Liver (tissue), 9 donors: ENCODE measurements around the gene CCER1. TPM values are rescaled to one million over a fixed set of nuclear protein-coding genes. Genes with fewer than 3 reads are reported as not detected.

Source experiments
- DNase-seq: peaks from one replicate; pipeline ENCODE4 v3.0.0-alpha.2; 2017; ENCODE audit warnings: low spot score
- H3K27ac ChIP-seq, 2 donors: one replicate each; pipeline ENCODE4 v1.7.0; 2013; ENCODE audit warnings: inconsistent platforms in 2 of 2, low read length in 2 of 2, control low read depth in 1 of 2, low read depth in 1 of 2, mild to moderate bottlenecking in 1 of 2
- H3K27me3 ChIP-seq, 4 donors: one replicate each; pipeline versions ENCODE4 v1.6.1 to v1.7.0; 2013; ENCODE audit warnings: low read length in 3 of 4, inconsistent platforms in 1 of 4, mild to moderate bottlenecking in 1 of 4, moderate library complexity in 1 of 4; ENCODE audit not compliant: control insufficient read depth in 4 of 4, insufficient read depth in 4 of 4
- H3K36me3 ChIP-seq, 4 donors: one replicate each; pipeline versions ENCODE4 v1.6.1 to v1.7.0; 2013; ENCODE audit warnings: low read length in 3 of 4, mild to moderate bottlenecking in 3 of 4, low read depth in 1 of 4, moderate library complexity in 1 of 4; ENCODE audit not compliant: control insufficient read depth in 4 of 4, insufficient read depth in 3 of 4
- H3K4me1 ChIP-seq, 4 donors: one replicate each; pipeline versions ENCODE4 v1.6.1 to v1.7.0; 2013; ENCODE audit warnings: low read length in 3 of 4, mild to moderate bottlenecking in 3 of 4, moderate library complexity in 1 of 4; ENCODE audit not compliant: control insufficient read depth in 4 of 4, insufficient read depth in 4 of 4
- H3K4me3 ChIP-seq, 3 donors: one replicate each; pipeline versions ENCODE4 v1.6.1 to v1.7.0; 2013; ENCODE audit warnings: low read length in 3 of 3, control low read depth in 1 of 3, low read depth in 1 of 3, mild to moderate bottlenecking in 1 of 3
- H3K9ac ChIP-seq, 2 donors: one replicate each; pipeline ENCODE4 v1.7.0; 2013; ENCODE audit warnings: low read length in 2 of 2, mild to moderate bottlenecking in 2 of 2, moderate library complexity in 2 of 2, control low read depth in 1 of 2, low read depth in 1 of 2
- H3K9me3 ChIP-seq, 4 donors: one replicate each; pipeline versions ENCODE4 v1.6.1 to v1.7.0; 2013; ENCODE audit warnings: low read length in 3 of 4; ENCODE audit not compliant: control insufficient read depth in 4 of 4
- ATF3 ChIP-seq: IDR thresholded peaks from 2 replicates; pipeline ENCODE4 v1.6.1; 2016; ENCODE audit warnings: antibody characterized with exemption
- CTCF ChIP-seq: fragments of 150-350 bp; IDR thresholded peaks from 2 replicates; pipeline ENCODE4 v1.5.1; 2017; ENCODE audit warnings: improper control_type of control experiment, low read depth, low read length; ENCODE audit not compliant: missing input control
- EGR1 ChIP-seq, 2 donors: IDR thresholded peaks; 2 replicates each; pipeline ENCODE4 v1.6.1; 2016 to 2018; ENCODE audit warnings: antibody characterized with exemption in 2 of 2, low read depth in 2 of 2
- FOXA1 ChIP-seq: IDR thresholded peaks from 2 replicates; pipeline ENCODE4 v1.6.1; 2016; ENCODE audit warnings: antibody characterized with exemption
- FOXA2 ChIP-seq: IDR thresholded peaks from 2 replicates; pipeline ENCODE4 v1.6.1; 2016; ENCODE audit warnings: antibody characterized with exemption
- GABPA ChIP-seq, 2 donors: IDR thresholded peaks in 1 of 2; conservative IDR thresholded peaks in 1 of 2; 2 replicates each; pipeline ENCODE4 v1.6.1; 2016; ENCODE audit warnings: antibody characterized with exemption in 2 of 2, mild to moderate bottlenecking in 1 of 2, moderate library complexity in 1 of 2
- JUND ChIP-seq, 2 donors: IDR thresholded peaks; 2 replicates each; pipeline ENCODE4 v1.6.1; 2016; ENCODE audit warnings: antibody characterized with exemption in 2 of 2
- MAX ChIP-seq: IDR thresholded peaks from 2 replicates; pipeline ENCODE4 v1.6.1; 2016; ENCODE audit warnings: antibody characterized with exemption
- NR2F2 ChIP-seq: IDR thresholded peaks from 2 replicates; pipeline ENCODE4 v1.6.1; 2016; ENCODE audit warnings: antibody characterized with exemption
- RAD21 ChIP-seq, 2 donors: IDR thresholded peaks; 2 replicates each; pipeline ENCODE4 v1.6.1; 2016; ENCODE audit warnings: antibody characterized with exemption in 2 of 2, mild to moderate bottlenecking in 2 of 2
- RXRA ChIP-seq, 2 donors: IDR thresholded peaks; 2 replicates each; pipeline ENCODE4 v1.6.1; 2017 to 2018; ENCODE audit warnings: antibody characterized with exemption in 2 of 2, mild to moderate bottlenecking in 1 of 2
- SP1 ChIP-seq: IDR thresholded peaks from 2 replicates; pipeline ENCODE4 v1.6.1; 2018; ENCODE audit warnings: antibody characterized with exemption, mild to moderate bottlenecking
- TAF1 ChIP-seq: conservative IDR thresholded peaks from 2 replicates; pipeline ENCODE4 v1.6.1; 2016; ENCODE audit warnings: antibody characterized with exemption, mild to moderate bottlenecking
- YY1 ChIP-seq: IDR thresholded peaks from 2 replicates; pipeline ENCODE4 v1.6.1; 2016; ENCODE audit warnings: antibody characterized with exemption, mild to moderate bottlenecking
- ZBTB33 ChIP-seq: IDR thresholded peaks from 2 replicates; pipeline ENCODE4 v1.6.1; 2016; ENCODE audit warnings: antibody characterized with exemption
- WGBS: extraction: QIAGEN DNeasy Blood & Tissue Kit; methylation state at CpG from one replicate; pipeline ENCODE4 v1.1.7; 2013; 5-methylcytosine and 5-hydroxymethylcytosine counted together
- polyA plus RNA-seq, 2 donors: library from polyadenylated mRNA; stranded (reverse) in 1 of 2; unstranded in 1 of 2; fragments of 200-250 nt in 1 of 2; fragments of >200 nt in 1 of 2; fragmentation: Nextera tagmentation in 1 of 2; extraction: Ambion mirVana in 1 of 2; gene quantifications; one replicate each; pipeline versions ENCODE4 v1.2.1 to v1.2.3, GENCODE V29; 2013 to 2015
- total RNA-seq, 2 donors: library from RNA; depleted of rRNA; stranded (reverse); fragments of >200 nt; gene quantifications; one replicate each; pipeline ENCODE4 v1.2.3, GENCODE V29; 2014
- donor health status: healthy.
- donor health status: healthy.
- donor health status: healthy.
- donor health status: healthy.
- donor health status: healthy.

CCER1 gene
- total and polyA plus RNA-seq, 4 donors = not detected

- TF ChIP-seq SP1 = no peak
- no peak for TF ChIP-seq RXRA (IDR thresholded peaks at IDR 0.05)
- no peak for TF ChIP-seq NR2F2
- no peak overlapping the region for H3K4me3 ChIP-seq
- H3K4me1 ChIP-seq = no peaks in the 10 kb centered on the region
- H3K36me3 ChIP-seq = no peaks in the 10 kb centered on the region
- 87% methylated on average over 3 of the region's 3 CpGs for WGBS
- H3K9me3 ChIP-seq = no peaks in the 10 kb centered on the region
- no peak for DNase-seq
- H3K27ac ChIP-seq = no peak overlapping the region
- no peaks in the 10 kb centered on the region for H3K27me3 ChIP-seq
- no peak overlapping the region for H3K9ac ChIP-seq
These were observed 24.0 kb upstream of the CCER1 start for GRCh38 chr12:90979019-90979418.

- H3K27ac ChIP-seq = no peak overlapping the region
- DNase-seq = no peak
- no peak overlapping the region for H3K9ac ChIP-seq
- 45% methylated on average over 1 of the region's 1 CpG for WGBS
- no peaks in the 10 kb centered on the region for H3K27me3 ChIP-seq
- H3K4me3 ChIP-seq = no peak overlapping the region
- no peak for TF ChIP-seq ZBTB33
- peak; percentile 76 to 79 for TF ChIP-seq RAD21 (IDR thresholded peaks at IDR 0.05)
- TF ChIP-seq SP1 = no peak
- peak; percentile 51 for TF ChIP-seq CTCF
- no peak for TF ChIP-seq EGR1 (IDR thresholded peaks at IDR 0.05; ENCODE audit: low read depth in 2 of 2)
- no peaks in the 10 kb centered on the region for H3K9me3 ChIP-seq
- no peaks in the 10 kb centered on the region for H3K4me1 ChIP-seq
- no peaks in the 10 kb centered on the region for H3K36me3 ChIP-seq
These were observed 23.3 kb upstream of the CCER1 start for GRCh38 chr12:90978117-90978770.

GRCh38 chr12:90977224-90977623 lies 22.2 kb upstream of the CCER1 start:
- no peaks in the 10 kb centered on the region for H3K9me3 ChIP-seq
- 89% methylated on average over 1 of the region's 1 CpG for WGBS
- H3K9ac ChIP-seq = no peak overlapping the region
- no peak for DNase-seq
- H3K4me3 ChIP-seq = no peak overlapping the region
- TF ChIP-seq FOXA2 (no peak), SP1 (no peak), MAX (no peak), RAD21 (IDR thresholded peaks at IDR 0.05) (no peak), EGR1 (IDR thresholded peaks at IDR 0.05; ENCODE audit: low read depth in 2 of 2) (no peak), RXRA (IDR thresholded peaks at IDR 0.05) (no peak), FOXA1 (no peak), NR2F2 (no peak), ATF3 (no peak), YY1 (no peak), TAF1 (no peak), JUND (IDR thresholded peaks at IDR 0.05) (no peak), GABPA (IDR thresholded peaks at IDR 0.05 in 1 of 2, conservative IDR thresholded peaks at IDR 0.05 in 1 of 2) (no peak)
- H3K27ac ChIP-seq = no peak overlapping the region
- H3K36me3 ChIP-seq = no peaks in the 10 kb centered on the region
- no peaks in the 10 kb centered on the region for H3K27me3 ChIP-seq
- H3K4me1 ChIP-seq = no peaks in the 10 kb centered on the region
